Fibroblast of skin of back (primary cell): Measurements from ENCODE around the gene DUS1L.

Experiments
- DNase-seq: peaks from one replicate; pipeline ENCODE4 v3.0.0-alpha.2; 2013

Gene DUS1L

GRCh38 chr17:82023447-82024241 is 42.0 kb downstream of the DUS1L start:
- DNase-seq: no peak

DNA sequence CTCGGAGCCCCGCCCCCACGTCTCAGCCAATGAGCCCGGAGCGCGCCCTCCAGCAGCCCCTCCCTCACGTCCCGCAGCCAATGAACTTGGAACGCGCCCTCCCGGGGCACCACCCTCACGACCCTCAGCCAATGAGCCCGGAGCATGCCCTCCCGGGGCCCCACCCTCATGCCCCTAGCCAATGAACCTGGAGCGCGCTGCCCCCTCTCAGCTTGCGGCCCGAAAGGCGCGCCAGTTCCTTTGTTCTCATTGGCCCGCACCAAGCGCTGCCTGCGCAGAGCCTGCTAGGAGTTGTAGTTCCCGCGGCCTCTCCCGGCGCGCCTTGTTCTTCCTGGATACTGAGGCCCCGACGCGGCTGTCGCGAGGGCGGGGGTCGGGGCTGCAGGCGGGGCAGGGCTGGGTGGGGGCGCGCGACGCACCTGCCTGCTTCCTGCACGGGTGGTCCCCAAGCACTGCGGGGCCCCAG is 42.6 kb downstream of the DUS1L start, which contains the start of gene LRRC45:
LRRC45 (plus strand) TSS at position 325 of the 466 bp plus-strand sequence. CDS start 339 bp downstream, outside the sequence.
- DNase-seq: peak; percentile 100

- DNase-seq: no peak
Measured at GRCh38 chr17:82022310-82022980, 43.2 kb downstream of the DUS1L start, which contains the start of gene CENPX. TSS of gene CENPX (minus strand) at chr17:82022878. CDS start at chr17:82022861, 17 bp downstream.

GRCh38 chr17:82021900-82022309 is 43.7 kb downstream of the DUS1L start:
- DNase-seq: no peak

GRCh38 chr17:82021107-82021899 is 44.3 kb downstream of the DUS1L start:
- peak; percentile 62 for DNase-seq

- no peak for DNase-seq
Measured at GRCh38 chr17:82020572-82021106, 45.0 kb downstream of the DUS1L start.

GRCh38 chr17:82019690-82020571 is 45.7 kb downstream of the DUS1L start:
- peak; percentile 48 for DNase-seq

DNA sequence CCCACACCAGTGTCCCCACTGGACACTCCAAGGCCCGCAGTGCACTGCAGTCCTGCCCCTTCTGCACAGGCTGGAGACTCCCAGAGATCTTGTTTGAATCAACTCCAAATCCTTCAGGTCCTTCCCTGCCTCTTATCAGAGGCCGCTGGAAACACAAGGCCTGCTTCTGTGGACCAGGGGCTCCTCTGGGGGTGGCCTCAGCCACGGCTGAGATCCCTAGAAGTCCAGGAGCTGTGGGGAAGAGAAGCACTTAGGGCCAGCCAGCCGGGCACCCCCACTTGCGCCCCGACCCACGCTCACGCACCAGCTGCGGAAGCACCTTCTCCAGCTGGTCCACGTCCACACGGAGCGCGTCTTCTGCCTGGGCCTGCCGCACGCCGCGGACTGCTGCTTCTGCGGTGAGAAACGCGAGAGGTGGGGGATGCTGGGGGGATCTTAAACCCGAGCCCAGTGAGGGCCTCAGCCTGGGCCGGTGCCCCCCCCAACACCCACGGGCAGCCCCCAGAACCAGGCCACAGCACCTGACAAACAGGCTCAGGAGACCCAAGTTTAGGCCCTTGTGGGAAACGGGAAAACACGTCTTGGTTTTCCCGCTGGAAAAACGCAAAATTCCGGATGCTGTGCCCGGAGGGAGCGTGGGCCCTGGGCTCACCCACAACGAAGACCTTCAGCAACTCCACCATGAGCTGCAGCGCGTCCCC is 46.5 kb downstream of the DUS1L start:
- no peak for DNase-seq

DNA sequence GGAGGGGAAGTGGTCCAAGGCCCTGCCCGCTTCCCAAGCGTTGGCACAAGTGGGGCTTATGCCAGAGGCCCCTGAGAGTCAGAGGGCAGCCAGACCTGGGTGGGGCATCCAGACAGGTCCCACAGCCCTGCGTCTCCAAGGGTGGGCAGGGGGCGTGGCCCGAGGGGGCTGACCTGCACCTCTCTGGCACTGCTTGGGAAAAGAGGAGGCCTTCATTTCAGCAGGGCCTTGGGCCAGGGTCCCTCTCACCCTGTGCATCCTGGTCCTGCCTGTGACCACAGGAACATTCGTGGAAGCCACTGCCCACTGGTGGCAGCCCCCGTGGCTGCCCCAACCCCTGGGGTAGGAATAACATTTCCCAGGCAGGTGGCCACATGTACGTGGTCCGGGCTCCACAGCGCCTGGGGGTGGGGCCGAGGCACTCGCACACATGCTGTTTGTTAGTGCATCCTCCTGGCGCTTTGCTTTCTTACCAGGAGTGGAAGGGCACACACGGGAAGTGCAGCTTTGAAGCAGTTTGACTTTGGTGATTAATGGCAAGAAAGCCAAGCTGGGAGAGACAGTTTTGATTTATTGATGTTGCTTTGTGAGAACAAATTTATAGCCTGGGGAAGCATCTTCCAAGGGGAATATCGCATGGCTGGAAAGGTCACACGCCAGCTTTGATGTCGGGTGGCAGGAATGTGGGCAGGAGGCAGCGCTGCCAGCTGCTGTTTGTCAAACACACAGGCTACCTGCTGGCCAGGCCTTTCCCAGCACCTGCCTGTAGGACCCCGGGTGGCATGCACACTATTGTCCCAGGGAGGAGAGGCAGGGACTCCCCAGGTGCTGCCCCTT is 47.2 kb downstream of the DUS1L start:
- no peak for DNase-seq

DNA sequence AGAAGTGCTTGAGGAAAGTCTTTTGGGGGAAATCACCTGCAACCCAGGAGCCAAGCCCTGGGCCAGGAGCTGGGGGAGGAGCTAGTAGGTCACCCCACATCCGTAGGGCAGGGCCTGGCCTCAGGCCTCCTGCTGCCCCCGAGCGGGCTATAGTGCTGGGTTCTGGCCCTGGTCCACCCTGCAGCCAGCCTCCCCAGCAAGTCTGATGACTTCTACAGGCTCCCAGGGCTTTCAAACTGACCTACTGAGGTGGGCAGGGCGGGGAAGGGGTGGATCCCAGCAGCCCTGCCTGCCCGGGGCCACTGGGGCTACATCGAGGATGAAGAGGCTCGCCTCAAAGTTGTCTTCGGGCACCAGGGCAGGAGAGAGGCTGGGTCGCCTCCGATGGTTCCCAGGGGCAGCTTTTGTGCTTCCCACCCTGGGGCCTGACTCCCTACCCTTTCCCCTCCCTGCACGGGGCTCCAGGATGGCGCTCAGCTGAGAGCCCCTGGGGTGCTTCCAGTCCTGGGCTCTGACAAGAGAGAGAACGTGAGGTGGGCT is 47.9 kb downstream of the DUS1L start:
- DNase-seq: no peak

DNA sequence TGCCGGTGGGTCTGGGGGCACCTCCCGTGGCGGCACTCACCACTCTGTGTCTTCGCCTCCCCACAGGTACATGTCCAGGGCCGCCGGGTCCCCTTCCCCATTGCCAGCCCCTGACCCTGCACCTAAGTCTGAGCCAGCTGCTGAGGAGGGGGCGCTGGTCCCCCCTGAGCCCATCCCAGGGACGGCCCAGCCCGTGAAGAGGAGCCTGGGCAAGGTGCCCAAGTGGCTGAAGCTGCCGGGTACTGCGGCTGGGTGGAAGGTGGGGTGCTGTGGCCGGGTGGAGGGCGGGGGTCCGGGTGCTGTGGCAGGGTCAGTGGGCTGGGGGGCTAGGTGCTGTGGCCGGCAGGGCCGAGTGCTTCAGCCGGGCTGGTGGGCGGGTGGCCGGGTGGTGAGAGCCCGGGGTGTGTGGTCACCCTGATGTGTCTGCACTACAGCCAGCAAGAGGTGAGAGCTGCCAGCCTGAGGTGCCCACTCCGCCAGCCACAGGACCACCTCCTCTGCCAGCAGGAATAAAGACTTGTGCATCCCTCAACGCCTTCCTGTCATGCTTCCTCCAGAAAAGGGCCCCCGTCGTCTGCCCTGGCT is 48.6 kb downstream of the DUS1L start:
- DNase-seq: no peak

- DNase-seq: no peak
Measured at GRCh38 chr17:82016061-82016874, 49.3 kb downstream of the DUS1L start.

GRCh38 chr17:82015311-82015971 is 50.2 kb downstream of the DUS1L start:
- DNase-seq: no peak

DNA sequence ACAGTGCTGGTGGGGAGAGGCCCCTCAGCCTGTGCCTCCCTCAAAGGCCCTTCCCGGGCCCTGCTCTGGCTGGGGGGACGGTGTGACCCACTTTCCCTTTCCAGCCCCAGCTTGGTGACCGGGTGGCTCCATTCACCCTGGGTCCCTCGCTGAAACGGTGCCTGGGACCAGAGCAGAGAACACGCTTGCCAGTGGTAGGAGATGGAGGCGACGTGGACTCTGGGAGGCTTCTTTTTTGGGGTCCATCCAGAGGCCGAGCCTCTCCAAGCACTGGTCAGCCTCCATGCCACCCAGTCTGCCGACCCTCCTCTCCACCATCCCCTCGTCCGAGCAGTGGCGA is 50.7 kb downstream of the DUS1L start:
- no peak for DNase-seq

DNA sequence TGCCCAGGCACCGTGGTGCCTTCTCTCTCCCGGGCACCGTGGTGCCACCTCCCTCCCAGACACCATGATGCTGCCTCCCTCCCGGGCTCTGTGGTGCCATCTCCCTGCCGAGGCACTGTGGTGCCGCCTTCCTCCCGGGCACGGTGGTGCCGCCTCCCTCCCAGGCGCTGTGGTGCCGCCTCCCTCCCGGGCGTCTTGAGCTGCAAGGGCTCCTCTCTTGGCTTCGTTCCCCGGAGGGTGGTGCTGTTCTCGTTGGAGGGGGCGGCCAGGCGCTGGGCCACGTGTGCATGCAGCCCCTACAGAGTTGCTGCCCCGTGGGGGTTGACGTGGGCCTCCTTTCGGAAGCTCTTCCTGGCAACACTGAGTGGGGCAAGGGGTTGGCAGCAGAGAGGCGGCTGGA is 51.2 kb downstream of the DUS1L start:
- DNase-seq: no peak

DNA sequence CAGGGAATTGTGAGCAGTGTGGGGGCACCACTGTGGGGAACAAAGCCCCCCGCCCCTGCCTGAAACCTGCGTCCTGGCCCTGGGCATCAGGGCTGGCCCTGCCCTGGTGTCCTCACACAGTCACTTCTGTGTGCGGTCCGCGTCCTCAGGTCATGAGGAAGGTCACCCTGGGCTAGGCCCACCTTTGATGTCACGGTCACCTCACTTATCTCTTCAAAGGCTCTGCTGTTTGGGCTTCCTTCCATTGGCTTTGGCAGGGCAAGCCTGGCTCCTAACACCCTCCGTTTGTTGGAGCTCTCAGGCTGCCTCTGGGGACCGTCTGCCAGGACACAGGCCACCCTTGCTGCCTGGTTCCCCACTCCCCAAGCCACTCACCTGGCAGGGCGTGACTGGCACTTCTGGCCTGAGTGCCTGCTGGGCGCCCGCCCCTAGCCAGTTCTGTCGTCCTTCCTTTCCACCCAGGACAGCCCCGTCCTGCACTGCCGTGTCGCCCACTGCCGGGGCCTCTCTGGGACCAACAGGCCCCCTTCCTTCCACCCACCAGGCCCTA is 51.8 kb downstream of the DUS1L start:
- DNase-seq: no peak

DNA sequence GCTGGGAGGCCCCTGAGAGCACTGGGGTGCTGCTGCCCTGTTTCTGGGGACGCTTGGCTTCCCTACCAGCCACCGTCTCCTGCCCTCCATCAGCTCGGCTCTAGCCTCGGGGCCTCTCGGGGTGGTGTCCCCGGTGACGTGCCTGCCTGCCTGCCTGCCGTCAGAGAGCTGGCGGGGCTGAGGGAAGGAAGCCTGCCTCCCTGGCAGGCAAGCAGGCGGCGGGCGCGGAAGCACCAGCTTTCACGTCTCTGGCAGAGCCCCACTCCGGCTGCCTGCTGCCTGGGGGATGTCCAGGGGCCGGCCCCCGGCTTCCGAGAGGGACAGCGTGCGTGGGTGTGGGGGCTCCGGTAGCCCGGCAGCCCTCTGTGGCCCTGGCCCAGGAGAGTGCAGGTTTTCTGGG is 52.3 kb downstream of the DUS1L start:
- DNase-seq: no peak
